Measurements from ENCODE around the gene NSRP1.

Gene NSRP1

DNA sequence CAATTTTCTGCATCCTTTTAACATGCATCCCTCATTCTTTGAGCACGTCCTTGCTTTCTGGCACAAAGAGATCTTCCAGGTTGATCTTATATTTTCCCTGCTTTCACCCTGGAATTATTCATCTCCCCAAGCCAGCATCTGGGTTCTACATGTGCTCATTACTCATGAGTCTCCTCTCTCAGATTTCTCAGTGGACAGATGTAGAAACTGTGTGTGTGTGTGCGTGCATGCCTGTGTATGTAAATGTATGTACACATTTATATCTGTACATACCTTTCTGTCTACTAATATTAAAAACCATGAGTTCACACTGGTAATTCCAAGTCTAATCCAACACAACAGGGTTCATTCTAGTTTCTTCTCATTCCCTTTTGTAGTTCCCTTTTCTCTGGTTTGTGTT lies 41.9 kb upstream of the NSRP1 start:
- TF ChIP-seq EZH2phosphoT487 (IDR thresholded peaks at IDR 0.05; ENCODE audit: borderline replicate concordance) (no peak), CTCF (conservative IDR thresholded peaks at IDR 0.05; ENCODE audit: low read length) (no peak)
- no peaks in the 10 kb centered on the region for H3K9me2 ChIP-seq (replicated peaks; ENCODE audit: low read depth, low read length)
- H4K20me1 ChIP-seq (ENCODE audit: insufficient read depth, low read length, poor library complexity, severe bottlenecking), result no peaks in the 10 kb centered on the region
- peaks cover 5% of the 10 kb centered on the region for H3K27me3 ChIP-seq (ENCODE audit: insufficient read depth, low read length, poor library complexity, severe bottlenecking)
- H3K9me3 ChIP-seq (ENCODE audit: insufficient read depth, low read depth, low read length), result no peaks in the 10 kb centered on the region
- H3K9ac ChIP-seq (ENCODE audit: low read depth, low read length, poor library complexity, severe bottlenecking), result no peak overlapping the region
- no peak overlapping the region for H2AFZ ChIP-seq (ENCODE audit: low read length)
- no peaks in the 10 kb centered on the region for H3F3A ChIP-seq (ENCODE audit: low read depth)
- H3K4me1 ChIP-seq (ENCODE audit: insufficient read depth, low read length, poor library complexity, severe bottlenecking), result no peaks in the 10 kb centered on the region
- no peak overlapping the region for H3K4me3 ChIP-seq (ENCODE audit: low read length, poor library complexity, severe bottlenecking)
- H3K4me2 ChIP-seq (ENCODE audit: low read depth, low read length, poor library complexity, severe bottlenecking), result no peak overlapping the region
- H3K79me2 ChIP-seq (ENCODE audit: insufficient read depth, low read length), result no peaks in the 10 kb centered on the region
- no peaks in the 10 kb centered on the region for H3K36me3 ChIP-seq (ENCODE audit: insufficient read depth, low read length)

GRCh38 chr17:30082773-30083172 lies 33.8 kb upstream of the NSRP1 start:
- Histone ChIP-seq H3K4me3 (ENCODE audit: low read length, poor library complexity, severe bottlenecking) (no peak overlapping the region), H3K4me2 (ENCODE audit: low read depth, low read length, poor library complexity, severe bottlenecking) (no peak overlapping the region), H2AFZ (ENCODE audit: low read length) (no peak overlapping the region), H4K20me1 (ENCODE audit: insufficient read depth, low read length, poor library complexity, severe bottlenecking) (no peaks in the 10 kb centered on the region), H3K9me3 (ENCODE audit: insufficient read depth, low read depth, low read length) (no peaks in the 10 kb centered on the region), H3K79me2 (ENCODE audit: insufficient read depth, low read length) (no peaks in the 10 kb centered on the region), H3K9ac (ENCODE audit: low read depth, low read length, poor library complexity, severe bottlenecking) (no peak overlapping the region), H3K4me1 (ENCODE audit: insufficient read depth, low read length, poor library complexity, severe bottlenecking) (no peaks in the 10 kb centered on the region), H3K36me3 (ENCODE audit: insufficient read depth, low read length) (no peaks in the 10 kb centered on the region), H3K27me3 (ENCODE audit: insufficient read depth, low read length, poor library complexity, severe bottlenecking) (no peaks in the 10 kb centered on the region), H3F3A (ENCODE audit: low read depth) (no peaks in the 10 kb centered on the region), H3K9me2 (replicated peaks; ENCODE audit: low read depth, low read length) (no peaks in the 10 kb centered on the region)
- TF ChIP-seq EZH2phosphoT487 (IDR thresholded peaks at IDR 0.05; ENCODE audit: borderline replicate concordance), result no peak
- no peak for TF ChIP-seq CTCF (conservative IDR thresholded peaks at IDR 0.05; ENCODE audit: low read length)

- no peak for TF ChIP-seq CTCF (conservative IDR thresholded peaks at IDR 0.05; ENCODE audit: low read length)
- no peak for TF ChIP-seq EZH2phosphoT487 (IDR thresholded peaks at IDR 0.05; ENCODE audit: borderline replicate concordance)
Observed at GRCh38 chr17:30084788-30085187, 31.8 kb upstream of the NSRP1 start.

More at GRCh38 chr17:30084788-30085187, 31.8 kb upstream of the NSRP1 start:
- no peak overlapping the region for H2AFZ ChIP-seq (ENCODE audit: low read length)
- H3K27me3 ChIP-seq (ENCODE audit: insufficient read depth, low read length, poor library complexity, severe bottlenecking), result no peaks in the 10 kb centered on the region
- H3K9ac ChIP-seq (ENCODE audit: low read depth, low read length, poor library complexity, severe bottlenecking), result no peak overlapping the region
- no peaks in the 10 kb centered on the region for H3K79me2 ChIP-seq (ENCODE audit: insufficient read depth, low read length)
- H3K9me2 ChIP-seq (replicated peaks; ENCODE audit: low read depth, low read length), result no peaks in the 10 kb centered on the region
- H4K20me1 ChIP-seq (ENCODE audit: insufficient read depth, low read length, poor library complexity, severe bottlenecking), result no peaks in the 10 kb centered on the region
- H3K36me3 ChIP-seq (ENCODE audit: insufficient read depth, low read length), result no peaks in the 10 kb centered on the region
- no peaks in the 10 kb centered on the region for H3K4me1 ChIP-seq (ENCODE audit: insufficient read depth, low read length, poor library complexity, severe bottlenecking)
- no peaks in the 10 kb centered on the region for H3K9me3 ChIP-seq (ENCODE audit: insufficient read depth, low read depth, low read length)
- no peak overlapping the region for H3K4me2 ChIP-seq (ENCODE audit: low read depth, low read length, poor library complexity, severe bottlenecking)
- no peaks in the 10 kb centered on the region for H3F3A ChIP-seq (ENCODE audit: low read depth)
- H3K4me3 ChIP-seq (ENCODE audit: low read length, poor library complexity, severe bottlenecking), result no peak overlapping the region

Data from Loucy (cell line).